Measurements from ENCODE around the gene KIF25. TPM values are rescaled to one million over a fixed set of nuclear protein-coding genes. Genes with fewer than 3 reads are reported as not detected.
A peak's percentile ranks its signal among the peaks of the same experiment; 100 is the strongest.

KIF25 gene
- total and polyA plus RNA-seq, 8 donors: 0.63 to 14.8 (median 12.2) TPM

DNA sequence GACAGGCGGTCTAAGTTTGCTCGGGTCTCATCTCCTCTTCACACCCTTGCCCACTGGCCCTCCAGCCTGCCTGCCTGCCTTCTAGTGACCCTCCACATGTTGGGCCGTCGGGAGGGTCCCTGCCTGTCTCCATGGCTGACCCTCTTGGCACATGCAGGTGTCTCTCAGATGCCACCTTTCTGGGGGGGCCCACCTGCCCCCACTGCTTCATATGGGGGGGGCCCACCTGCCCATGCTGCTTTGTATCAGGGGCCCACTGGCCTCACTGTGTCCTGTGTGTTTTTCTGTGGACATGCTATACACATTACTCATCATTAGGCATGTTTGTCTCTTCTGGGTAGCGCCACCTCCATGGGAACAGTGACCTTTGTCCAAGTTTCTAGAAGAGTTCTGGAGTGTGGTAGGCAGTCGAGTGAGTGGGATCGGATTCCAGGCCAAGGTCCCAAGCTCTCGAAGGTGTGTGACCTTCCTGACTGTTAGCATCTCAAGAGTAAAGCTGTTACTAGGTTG, 40.4 kb upstream of the KIF25 start:
- Histone ChIP-seq H3K27ac (no peak overlapping the region), H3K4me3 (no peak overlapping the region), H3K4me1 (no peaks in the 10 kb centered on the region), H3K9me3 (no peaks in the 10 kb centered on the region), H3K36me3 (peaks cover 0 to 10% of the 10 kb centered on the region in 2 donors), H3K27me3 (no peaks in the 10 kb centered on the region)
- DNase-seq (no peak), ATAC-seq (peak; percentile 86)
- TF ChIP-seq, protein P1, sequence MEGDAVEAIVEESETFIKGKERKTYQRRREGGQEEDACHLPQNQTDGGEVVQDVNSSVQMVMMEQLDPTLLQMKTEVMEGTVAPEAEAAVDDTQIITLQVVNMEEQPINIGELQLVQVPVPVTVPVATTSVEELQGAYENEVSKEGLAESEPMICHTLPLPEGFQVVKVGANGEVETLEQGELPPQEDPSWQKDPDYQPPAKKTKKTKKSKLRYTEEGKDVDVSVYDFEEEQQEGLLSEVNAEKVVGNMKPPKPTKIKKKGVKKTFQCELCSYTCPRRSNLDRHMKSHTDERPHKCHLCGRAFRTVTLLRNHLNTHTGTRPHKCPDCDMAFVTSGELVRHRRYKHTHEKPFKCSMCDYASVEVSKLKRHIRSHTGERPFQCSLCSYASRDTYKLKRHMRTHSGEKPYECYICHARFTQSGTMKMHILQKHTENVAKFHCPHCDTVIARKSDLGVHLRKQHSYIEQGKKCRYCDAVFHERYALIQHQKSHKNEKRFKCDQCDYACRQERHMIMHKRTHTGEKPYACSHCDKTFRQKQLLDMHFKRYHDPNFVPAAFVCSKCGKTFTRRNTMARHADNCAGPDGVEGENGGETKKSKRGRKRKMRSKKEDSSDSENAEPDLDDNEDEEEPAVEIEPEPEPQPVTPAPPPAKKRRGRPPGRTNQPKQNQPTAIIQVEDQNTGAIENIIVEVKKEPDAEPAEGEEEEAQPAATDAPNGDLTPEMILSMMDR (IDR thresholded peaks at IDR 0.05): no peak
- intact Hi-C loops (cut with DNase I): no loop called here

DNA sequence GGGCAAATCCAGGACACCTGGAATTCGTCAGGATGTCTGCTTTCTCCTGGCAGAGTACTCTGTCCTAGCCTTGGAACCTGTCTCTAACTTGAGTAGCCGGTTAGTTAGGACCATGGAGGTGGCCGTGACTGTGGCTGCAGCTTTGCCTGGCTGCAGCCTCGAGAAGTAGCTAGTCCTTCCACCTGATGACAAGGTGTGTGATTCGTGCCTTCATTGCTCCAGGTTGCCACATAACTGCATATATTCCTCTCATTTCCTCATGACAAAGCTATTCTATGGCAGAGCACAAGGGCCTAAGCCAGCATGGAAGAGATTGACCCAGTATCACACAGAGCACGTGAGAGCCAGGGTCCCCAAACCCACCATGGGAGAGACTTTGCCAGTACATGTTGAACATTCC, 39.8 kb upstream of the KIF25 start:
- Histone ChIP-seq H3K36me3 (peaks cover 0 to 10% of the 10 kb centered on the region in 2 donors), H3K27ac (no peak overlapping the region), H3K9me3 (no peaks in the 10 kb centered on the region), H3K27me3 (no peaks in the 10 kb centered on the region), H3K4me1 (no peaks in the 10 kb centered on the region), H3K4me3 (no peak overlapping the region)
- TF ChIP-seq, protein P1 (IDR thresholded peaks at IDR 0.05): no peak
- intact Hi-C loops (cut with DNase I): no loop called here
- no peak for ATAC-seq
- DNase-seq: no peak

GRCh38 chr6:167960579-167960978, 36.9 kb upstream of the KIF25 start:
- ATAC-seq: no peak
- intact Hi-C loops (cut with DNase I): no loop called here
- H3K4me3 ChIP-seq: no peak overlapping the region

GRCh38 chr6:167962711-167963110, 34.8 kb upstream of the KIF25 start:
- Histone ChIP-seq H3K27me3 (no peaks in the 10 kb centered on the region), H3K4me1 (peaks cover 7 to 14% of the 10 kb centered on the region in 2 donors), H3K4me3 (no peak overlapping the region), H3K9me3 (no peaks in the 10 kb centered on the region), H3K36me3 (peaks cover 0 to 45% of the 10 kb centered on the region in 2 donors), H3K27ac (no peak overlapping the region)
- DNase-seq (no peak), ATAC-seq (no peak)
- intact Hi-C loops (cut with DNase I): no loop called here
- TF ChIP-seq, protein P1 (IDR thresholded peaks at IDR 0.05): no peak

More at GRCh38 chr6:167960579-167960978, 36.9 kb upstream of the KIF25 start:
- peaks cover 0 to 24% of the 10 kb centered on the region in 2 donors for H3K36me3 ChIP-seq
- TF ChIP-seq, protein P1 (IDR thresholded peaks at IDR 0.05): no peak
- peaks cover 7 to 9% of the 10 kb centered on the region in 2 donors for H3K4me1 ChIP-seq
- no peak for DNase-seq
- H3K27me3 ChIP-seq: no peaks in the 10 kb centered on the region
- no peaks in the 10 kb centered on the region for H3K9me3 ChIP-seq
- no peak overlapping the region for H3K27ac ChIP-seq

DNA sequence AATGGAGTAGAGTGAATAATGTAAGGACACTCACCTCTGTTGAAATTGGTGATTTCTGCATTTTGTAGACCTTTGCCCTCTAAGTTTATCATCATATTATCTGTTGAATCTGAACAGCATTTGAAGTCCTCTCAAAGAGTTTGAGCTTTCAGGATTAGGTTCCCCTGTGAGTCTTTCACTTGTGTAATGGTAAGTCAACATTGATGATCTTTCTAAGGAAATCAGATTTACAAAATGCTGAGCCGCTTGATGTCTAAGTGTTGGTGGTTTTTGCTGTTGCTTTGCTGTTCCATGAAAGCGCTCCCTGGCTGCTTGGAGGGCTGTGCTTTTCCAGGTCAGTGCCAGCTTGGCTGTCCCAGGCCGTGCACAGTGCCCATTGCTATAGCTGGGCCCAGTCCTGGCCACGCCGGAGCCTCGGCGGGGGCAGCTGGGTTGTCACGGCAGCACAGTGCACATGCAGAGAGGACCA, 33.8 kb upstream of the KIF25 start:
- no peak overlapping the region for H3K27ac ChIP-seq
- no peak overlapping the region for H3K4me3 ChIP-seq
- H3K4me1 ChIP-seq: peaks cover 7 to 14% of the 10 kb centered on the region in 2 donors
- TF ChIP-seq, protein P1 (IDR thresholded peaks at IDR 0.05): no peak
- no peaks in the 10 kb centered on the region for H3K27me3 ChIP-seq
- no peaks in the 10 kb centered on the region for H3K9me3 ChIP-seq
- DNase-seq: no peak
- H3K36me3 ChIP-seq: peaks cover 0 to 47% of the 10 kb centered on the region in 2 donors
- peak; percentile 15 for ATAC-seq
- intact Hi-C loops (cut with DNase I): no loop called here
